ENCODE data around the gene ALDH7A1. TPM values are rescaled to one million over a fixed set of nuclear protein-coding genes. Genes with fewer than 3 reads are reported as not detected.
A peak's percentile ranks its signal among the peaks of the same experiment; 100 is the strongest.

ALDH7A1 gene
- total RNA-seq, 8 experiments from 2014 or later: 8.7 to 106 (median 32.0) TPM

DNA sequence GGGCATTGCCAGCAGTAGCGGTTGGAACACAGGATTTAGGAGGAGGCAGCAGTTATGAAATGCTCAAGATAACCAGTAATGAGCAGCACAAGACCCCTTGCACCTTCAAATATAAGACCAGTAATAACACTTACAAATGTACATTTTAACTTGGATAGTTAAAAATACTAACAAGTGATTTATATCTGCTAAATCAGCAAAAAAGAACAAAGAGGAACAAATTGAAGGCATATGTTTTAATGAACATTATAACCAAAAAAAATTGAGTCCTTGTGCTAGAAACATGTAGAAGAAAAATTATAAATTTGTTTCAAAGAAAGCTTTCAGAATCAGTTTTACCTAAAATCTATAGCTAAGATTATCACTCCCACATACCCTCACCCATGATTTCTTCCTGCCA, 52.0 kb downstream of the ALDH7A1 start:
- ATAC-seq (replicated peaks in 6 of 8): no peak
- 80 to 100% (median 88%) methylated on average over 1 of the region's 1 CpG; no CpG with 5 or more reads in 3 of the 10 experiments for WGBS, 10 experiments
- Histone ChIP-seq H3K4me3 (no peak overlapping the region), H3K4me1 (replicated peaks in 1 of 2) (peaks cover 0 to 2% of the 10 kb centered on the region in 2 donors), H3K27ac (no peak overlapping the region)
- in situ Hi-C loops (cut with MboI; ENCODE audit: low pct_unique_long_range_greater_than_20kb in 2 of 9, low sequenced_read_pairs in 9 of 9, unreplicated experiment in 9 of 9): loop anchor here in 4 of 9 experiments (10.0 to 25.0 kb wide), 3 partner anchors 181 to 206 kb away; no protein-coding TSS in a partner anchor

DNA sequence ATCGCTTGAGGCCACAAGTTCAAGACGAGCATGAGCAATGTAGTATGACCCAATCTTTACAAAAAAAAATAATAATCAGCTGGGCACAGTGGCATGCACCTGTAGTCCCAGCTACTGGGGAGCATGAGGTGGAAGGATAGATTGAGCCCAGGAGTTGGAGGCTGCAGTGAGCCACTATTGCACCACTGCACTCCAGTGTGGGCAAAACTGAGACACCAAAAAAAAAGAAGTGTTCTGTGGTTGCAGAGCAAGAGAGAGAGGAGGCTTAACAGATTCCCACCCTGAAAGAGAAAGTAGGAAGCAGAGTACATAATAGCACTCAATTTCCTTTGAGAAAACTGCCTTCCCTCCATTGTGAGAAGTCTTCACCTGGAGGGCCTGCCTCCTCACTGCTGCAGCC, 52.6 kb downstream of the ALDH7A1 start:
- no peak overlapping the region for H3K4me3 ChIP-seq
- in situ Hi-C loops (cut with MboI; ENCODE audit: low pct_unique_long_range_greater_than_20kb in 2 of 9, low sequenced_read_pairs in 9 of 9, unreplicated experiment in 9 of 9): loop anchor here in 4 of 9 experiments (10.0 to 25.0 kb wide), 3 partner anchors 180 to 205 kb away; no protein-coding TSS in a partner anchor
- no peak overlapping the region for H3K27ac ChIP-seq
- no peak for ATAC-seq (replicated peaks in 6 of 8)
- H3K4me1 ChIP-seq (replicated peaks in 1 of 2): peaks cover 0 to 2% of the 10 kb centered on the region in 2 donors
- 40 to 100% (median 67%) methylated on average over 1 to 2 of the region's 2 CpGs; no CpG with 5 or more reads in 3 of the 10 experiments for whole genome bisulfite sequencing, 10 experiments

DNA sequence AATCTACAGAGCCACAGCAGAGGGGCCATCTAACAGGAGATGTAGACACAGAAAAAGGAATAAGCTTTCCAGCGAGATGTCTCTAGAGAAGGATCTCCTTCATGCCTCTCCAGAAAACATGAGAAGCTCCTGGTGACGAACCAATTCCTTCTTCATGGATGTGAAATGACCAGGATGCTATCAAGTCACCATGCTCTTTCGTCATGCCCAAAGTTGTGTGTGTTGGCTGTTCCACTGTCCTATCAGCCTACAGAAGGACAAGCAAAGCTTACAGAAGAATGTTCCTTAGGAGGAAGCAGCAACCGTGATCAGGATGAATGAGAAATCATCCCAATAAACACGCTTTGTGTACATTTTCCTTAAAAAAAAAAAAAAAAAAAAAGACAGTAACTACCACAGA, 54.4 kb downstream of the ALDH7A1 start:
- peaks cover 0 to 2% of the 10 kb centered on the region in 2 donors for H3K4me1 ChIP-seq (replicated peaks in 1 of 2)
- WGBS, 10 experiments: 0 to 100% (median 88%) methylated on average over 1 to 5 of the region's 5 CpGs
- H3K4me3 ChIP-seq: no peak overlapping the region
- no peak overlapping the region for H3K27ac ChIP-seq
- ATAC-seq (replicated peaks in 6 of 8): no peak
- in situ Hi-C loops (cut with MboI; ENCODE audit: low pct_unique_long_range_greater_than_20kb in 2 of 9, low sequenced_read_pairs in 9 of 9, unreplicated experiment in 9 of 9): loop anchor here in 4 of 9 experiments (10.0 to 25.0 kb wide), 3 partner anchors 178 to 203 kb away; no protein-coding TSS in a partner anchor

DNA sequence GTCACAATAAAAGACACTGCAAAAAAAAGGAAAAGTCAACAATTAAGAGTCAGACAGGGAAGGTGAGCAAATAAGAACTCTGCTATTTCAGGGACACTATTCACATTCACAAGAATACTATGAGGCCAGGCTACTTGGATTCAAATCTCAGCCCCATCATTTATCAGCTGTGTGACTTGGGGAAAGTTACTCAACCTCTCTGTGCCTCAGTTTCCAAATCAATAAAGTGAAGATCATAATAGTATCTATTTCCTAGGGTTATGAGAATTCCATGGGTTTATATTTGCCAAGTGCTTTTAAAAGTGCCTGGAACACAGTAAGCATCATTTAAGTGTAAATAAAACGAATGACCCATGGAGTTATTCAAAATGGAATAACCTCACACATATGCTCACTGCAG, 56.4 kb downstream of the ALDH7A1 start:
- Histone ChIP-seq H3K27ac (no peak overlapping the region), H3K4me1 (replicated peaks in 1 of 2) (peaks cover 0 to 2% of the 10 kb centered on the region in 2 donors), H3K4me3 (no peak overlapping the region)
- in situ Hi-C loops (cut with MboI; ENCODE audit: low pct_unique_long_range_greater_than_20kb in 2 of 9, low sequenced_read_pairs in 9 of 9, unreplicated experiment in 9 of 9): loop anchor here in 6 of 9 experiments (10.0 to 25.0 kb wide), 5 partner anchors 176 to 304 kb away; no protein-coding TSS in a partner anchor
- no peak for ATAC-seq (replicated peaks in 6 of 8)
- 22 to 100% (median 80%) methylated on average over 1 of the region's 1 CpG; no CpG with 5 or more reads in 5 of the 10 experiments for WGBS, 10 experiments

DNA sequence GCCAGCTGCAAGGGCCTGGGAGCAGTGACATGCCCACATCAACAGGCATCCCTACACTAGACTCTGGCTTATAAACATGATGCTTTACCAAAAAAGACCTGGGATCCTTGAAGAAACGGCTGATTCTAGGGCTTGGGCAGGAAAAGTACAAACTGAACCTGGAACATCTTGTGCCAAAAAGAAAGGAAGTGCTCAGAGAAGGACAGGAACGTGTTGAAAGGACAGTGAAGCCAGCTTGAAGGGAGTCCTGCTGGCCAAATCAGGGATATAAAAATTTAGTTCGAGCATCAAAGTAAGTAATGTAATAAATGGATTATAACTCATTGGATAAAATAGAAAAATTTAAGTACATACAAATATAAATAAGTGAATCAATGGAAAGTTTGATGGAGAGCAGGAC, 58.1 kb downstream of the ALDH7A1 start:
- no peak for ATAC-seq (replicated peaks in 6 of 8)
- Histone ChIP-seq H3K4me3 (no peak overlapping the region), H3K27ac (no peak overlapping the region), H3K4me1 (replicated peaks in 1 of 2) (peaks cover 4% of the 10 kb centered on the region in 2 donors)
- in situ Hi-C loops (cut with MboI; ENCODE audit: low pct_unique_long_range_greater_than_20kb in 2 of 9, low sequenced_read_pairs in 9 of 9, unreplicated experiment in 9 of 9): loop anchor here in 6 of 9 experiments (10.0 to 25.0 kb wide), 5 partner anchors 175 to 302 kb away; no protein-coding TSS in a partner anchor
- 21 to 96% (median 82%) methylated on average over 1 to 3 of the region's 3 CpGs for whole genome bisulfite sequencing, 10 experiments

DNA sequence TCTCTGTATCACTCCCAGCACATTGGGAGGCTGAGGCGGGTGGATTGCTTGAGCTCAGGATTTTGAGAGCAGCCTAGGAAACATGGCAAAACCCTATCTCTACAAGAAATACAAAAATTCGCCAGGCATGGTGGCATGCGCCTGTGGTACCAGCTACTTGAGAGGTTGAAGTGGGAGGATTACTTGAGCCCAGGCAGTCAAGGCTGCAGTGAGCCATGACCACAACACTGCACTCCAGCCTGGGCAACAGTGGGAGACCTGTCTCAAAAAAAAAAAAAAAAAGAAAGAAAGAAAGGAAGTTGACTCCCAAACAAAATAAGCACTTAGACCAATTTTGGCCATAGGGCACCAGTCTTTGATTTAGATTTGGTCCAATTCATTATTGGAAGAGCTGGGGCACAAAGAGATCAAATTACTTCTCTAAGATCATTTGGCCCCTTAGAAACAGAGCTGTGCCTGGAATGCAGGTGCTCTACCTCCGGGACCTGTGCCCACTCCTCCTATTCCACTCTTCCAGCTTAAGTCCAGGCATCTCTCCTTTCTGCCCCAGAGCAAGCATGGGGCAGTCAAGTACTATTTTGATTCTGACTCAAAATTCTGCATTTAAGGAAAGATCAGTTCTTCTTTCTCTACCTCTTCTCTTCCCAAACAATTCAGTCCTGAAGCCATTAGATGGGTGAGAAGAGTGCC, 59.0 kb downstream of the ALDH7A1 start:
- no peak overlapping the region for H3K27ac ChIP-seq
- 85 to 100% (median 97%) methylated on average over 1 to 4 of the region's 4 CpGs; no CpG with 5 or more reads in 4 of the 10 experiments for WGBS, 10 experiments
- in situ Hi-C loops (cut with MboI; ENCODE audit: low pct_unique_long_range_greater_than_20kb in 2 of 9, low sequenced_read_pairs in 9 of 9, unreplicated experiment in 9 of 9): loop anchor here in 6 of 9 experiments (10.0 to 25.0 kb wide), 5 partner anchors 174 to 301 kb away; no protein-coding TSS in a partner anchor
- no peak overlapping the region for H3K4me3 ChIP-seq
- peaks cover 8 to 9% of the 10 kb centered on the region in 2 donors for H3K4me1 ChIP-seq (replicated peaks in 1 of 2)
- ATAC-seq (replicated peaks in 6 of 8): no peak

DNA sequence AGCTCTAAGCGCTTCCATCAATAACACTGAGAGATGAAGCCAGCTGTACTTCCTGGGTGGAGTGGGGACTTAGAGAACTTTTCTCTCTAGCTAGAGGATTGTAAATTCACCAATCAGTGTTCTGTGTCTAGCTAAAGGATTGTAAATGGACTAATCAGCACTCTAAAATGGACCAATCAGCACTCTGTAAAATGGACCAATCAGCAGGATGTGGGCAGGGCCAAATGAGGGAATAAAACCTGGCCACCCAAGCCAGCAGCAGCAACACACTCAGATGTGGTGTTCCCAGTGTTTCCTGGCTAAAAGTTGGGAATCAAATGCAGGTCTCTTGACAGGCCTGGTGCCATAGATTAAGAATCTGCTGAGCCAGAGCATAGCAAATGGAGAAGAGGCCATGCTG, 60.5 kb downstream of the ALDH7A1 start:
- in situ Hi-C loops (cut with MboI; ENCODE audit: low pct_unique_long_range_greater_than_20kb in 2 of 9, low sequenced_read_pairs in 9 of 9, unreplicated experiment in 9 of 9): loop anchor here in 6 of 9 experiments (10.0 to 25.0 kb wide), 5 partner anchors 172 to 300 kb away; no protein-coding TSS in a partner anchor
- 100% methylated on average over 1 of the region's 1 CpG; no CpG with 5 or more reads in 9 of the 10 experiments for WGBS, 10 experiments
- Histone ChIP-seq H3K4me3 (no peak overlapping the region), H3K4me1 (replicated peaks in 1 of 2) (peaks cover 8 to 9% of the 10 kb centered on the region in 2 donors), H3K27ac (no peak overlapping the region)
- ATAC-seq (replicated peaks in 6 of 8): no peak

DNA sequence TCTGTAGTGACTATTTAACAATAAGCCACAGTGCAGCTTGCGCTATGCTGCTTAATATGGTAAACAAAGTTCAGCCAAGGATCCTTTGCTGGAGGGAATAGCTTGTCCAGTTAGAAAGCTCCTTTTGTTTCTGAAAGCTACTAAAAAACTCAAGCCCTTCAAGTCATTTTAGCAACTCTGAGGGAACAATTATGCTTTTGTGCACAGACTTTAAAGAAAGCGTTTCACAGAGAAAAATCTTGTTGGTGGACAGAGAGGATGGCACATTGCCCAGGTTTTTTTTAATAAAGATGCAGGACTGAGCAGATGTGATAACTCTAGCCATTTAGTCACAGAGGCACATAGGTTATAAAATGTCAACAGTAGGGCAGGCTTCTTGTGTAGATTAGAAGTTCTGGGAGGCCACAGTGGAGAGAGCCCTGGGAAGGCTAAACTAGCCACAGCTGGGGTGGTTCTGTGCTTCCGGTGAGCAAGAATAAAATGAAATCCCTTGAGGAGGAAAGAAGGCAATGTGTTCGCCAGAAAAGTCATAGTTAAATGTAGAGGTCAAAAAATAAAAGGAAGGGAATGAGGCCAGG, 63.4 kb downstream of the ALDH7A1 start:
- 0 to 80% (median 53%) methylated on average over 1 to 4 of the region's 4 CpGs for WGBS, 10 experiments
- ATAC-seq (replicated peaks in 6 of 8): peak in 6 of 8 experiments; percentile 36 to 93 (median 76)
- H3K4me1 ChIP-seq (replicated peaks in 1 of 2): peaks cover 7 to 8% of the 10 kb centered on the region in 2 donors
- H3K4me3 ChIP-seq: no peak overlapping the region
- in situ Hi-C loops (cut with MboI; ENCODE audit: low pct_unique_long_range_greater_than_20kb in 2 of 9, low sequenced_read_pairs in 9 of 9, unreplicated experiment in 9 of 9): loop anchor here in 6 of 9 experiments (10.0 to 25.0 kb wide), 5 partner anchors 169 to 297 kb away; no protein-coding TSS in a partner anchor
- no peak overlapping the region for H3K27ac ChIP-seq

DNA sequence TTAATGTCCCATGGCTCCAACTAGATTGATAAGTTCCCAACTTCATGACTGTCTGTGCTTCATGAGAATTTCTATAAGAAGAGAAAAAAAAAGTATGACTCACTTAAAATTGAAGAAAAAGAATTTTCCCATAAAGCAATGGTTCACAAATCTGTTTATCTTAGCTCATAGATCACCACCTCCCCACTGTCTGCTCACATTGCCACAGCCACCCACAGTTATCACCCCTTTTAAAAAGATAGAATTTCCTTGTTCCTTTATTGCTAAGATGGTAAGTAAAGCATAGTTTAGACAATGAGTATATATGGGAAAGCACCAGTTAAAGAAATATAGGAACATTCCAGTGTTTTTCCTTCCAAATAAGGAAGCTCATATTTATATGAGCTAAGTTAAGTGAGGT, 67.1 kb downstream of the ALDH7A1 start:
- ATAC-seq (replicated peaks in 6 of 8): no peak
- Histone ChIP-seq H3K4me3 (no peak overlapping the region), H3K4me1 (replicated peaks in 1 of 2) (peaks cover 7 to 8% of the 10 kb centered on the region in 2 donors), H3K27ac (no peak overlapping the region)
- in situ Hi-C loops (cut with MboI; ENCODE audit: low pct_unique_long_range_greater_than_20kb in 2 of 9, low sequenced_read_pairs in 9 of 9, unreplicated experiment in 9 of 9): loop anchor here in 3 of 9 experiments (25.0 kb wide), 2 partner anchors 166 to 191 kb away; no protein-coding TSS in a partner anchor

DNA sequence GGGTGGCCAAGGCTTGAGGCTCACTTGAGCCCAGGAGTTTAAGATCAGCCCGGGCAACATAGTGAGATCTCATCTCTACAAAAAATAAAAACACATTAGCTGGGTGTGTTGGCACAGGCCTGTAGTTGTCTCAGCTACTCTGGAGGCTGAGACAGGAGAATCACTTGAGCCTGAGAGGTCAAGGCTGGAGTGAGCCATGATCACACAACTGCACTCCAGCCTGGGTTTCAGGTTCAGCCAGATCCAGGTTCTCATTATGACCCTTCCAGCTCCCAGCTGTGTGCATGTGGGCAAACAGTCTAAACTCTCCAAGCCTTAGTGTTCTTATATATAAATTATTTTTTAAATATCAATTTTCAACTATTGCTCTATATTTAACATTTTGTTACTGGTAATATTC, 67.9 kb downstream of the ALDH7A1 start:
- in situ Hi-C loops (cut with MboI; ENCODE audit: low pct_unique_long_range_greater_than_20kb in 2 of 9, low sequenced_read_pairs in 9 of 9, unreplicated experiment in 9 of 9): loop anchor here in 3 of 9 experiments (25.0 kb wide), 2 partner anchors 165 to 190 kb away; no protein-coding TSS in a partner anchor
- H3K27ac ChIP-seq: no peak overlapping the region
- 60 to 100% (median 100%) methylated on average over 1 of the region's 1 CpG; no CpG with 5 or more reads in 4 of the 10 experiments for WGBS, 10 experiments
- no peak for ATAC-seq (replicated peaks in 6 of 8)
- no peak overlapping the region for H3K4me3 ChIP-seq
- peaks cover 7% of the 10 kb centered on the region in 2 donors for H3K4me1 ChIP-seq (replicated peaks in 1 of 2)

DNA sequence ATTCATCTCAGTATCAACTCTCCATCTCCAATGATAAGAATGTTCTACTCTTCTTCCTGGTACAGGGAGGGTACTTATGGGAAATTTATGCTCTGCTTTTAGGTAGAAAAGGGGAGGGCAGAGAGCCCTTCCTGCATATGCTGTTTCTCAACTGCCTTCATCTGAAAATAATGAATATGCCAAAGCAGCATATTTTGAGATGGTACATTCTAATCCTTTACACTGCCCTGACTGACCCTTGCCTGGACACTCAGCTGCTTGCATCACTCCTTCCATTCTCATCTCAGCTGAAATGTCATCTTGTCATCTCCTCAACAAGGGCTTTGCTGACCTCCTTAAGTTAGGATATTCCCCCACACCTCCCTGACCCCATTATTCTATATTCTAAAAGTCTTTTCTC, 68.5 kb downstream of the ALDH7A1 start:
- in situ Hi-C loops (cut with MboI; ENCODE audit: low pct_unique_long_range_greater_than_20kb in 2 of 9, low sequenced_read_pairs in 9 of 9, unreplicated experiment in 9 of 9): loop anchor here in 3 of 9 experiments (25.0 kb wide), 2 partner anchors 164 to 189 kb away; no protein-coding TSS in a partner anchor
- H3K4me3 ChIP-seq: no peak overlapping the region
- no peak overlapping the region for H3K27ac ChIP-seq
- ATAC-seq (replicated peaks in 6 of 8): peak in 3 of 8 experiments; percentile 16 to 95 (median 76)
- peaks cover under 1 to 2% of the 10 kb centered on the region in 2 donors for H3K4me1 ChIP-seq (replicated peaks in 1 of 2)

DNA sequence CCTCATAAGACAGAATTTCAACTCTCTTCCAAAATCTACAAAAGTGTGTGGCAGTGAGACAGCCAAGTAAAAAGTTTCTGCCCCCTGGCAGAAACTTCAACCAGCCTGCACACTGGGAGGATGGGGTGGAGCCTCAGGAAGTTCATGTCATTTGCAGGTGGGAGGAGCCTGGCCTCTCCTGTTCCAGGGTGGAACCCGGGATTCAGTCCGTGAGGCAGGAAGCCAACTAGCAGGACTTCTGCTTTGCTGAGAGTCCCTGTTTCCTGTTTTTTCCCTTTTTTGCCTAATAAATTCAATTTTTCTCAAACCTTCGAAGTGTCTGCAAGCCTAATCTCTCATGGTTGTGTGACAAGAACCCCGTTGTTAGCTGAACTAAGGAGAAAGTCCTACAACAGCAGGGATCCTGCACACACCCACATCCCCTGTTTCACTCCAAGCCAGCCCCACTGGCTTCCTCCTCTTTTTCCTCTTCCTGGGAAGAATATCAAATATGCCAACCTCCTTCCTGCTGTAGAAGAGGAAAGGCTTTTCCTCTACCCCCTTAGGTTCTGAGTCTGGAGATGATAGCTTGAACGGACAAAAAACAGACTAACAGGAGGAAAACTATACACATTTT, 69.3 kb downstream of the ALDH7A1 start:
- peak in 3 of 8 experiments; percentile 82 to 95 (median 86) for ATAC-seq (replicated peaks in 6 of 8)
- Histone ChIP-seq H3K27ac (no peak overlapping the region), H3K4me1 (replicated peaks in 1 of 2) (no peaks in the 10 kb centered on the region), H3K4me3 (no peak overlapping the region)
- in situ Hi-C loops (cut with MboI; ENCODE audit: low pct_unique_long_range_greater_than_20kb in 2 of 9, low sequenced_read_pairs in 9 of 9, unreplicated experiment in 9 of 9): loop anchor here in 3 of 9 experiments (25.0 kb wide), 2 partner anchors 163 to 188 kb away; no protein-coding TSS in a partner anchor
- WGBS, 10 experiments: 0 to 100% (median 72%) methylated on average over 1 to 5 of the region's 5 CpGs; no CpG with 5 or more reads in 1 of the 10 experiments

All from motor neuron (in vitro differentiated cells).